ENCODE measurements around the gene RTKN. TPM values are rescaled to one million over a fixed set of nuclear protein-coding genes. Genes with fewer than 3 reads are reported as not detected.

The RTKN gene
- total RNA-seq = 14.4 and 16.5 TPM in 2 replicates

GRCh38 chr2:74441690-74442482 lies at the start of gene RTKN:
TSS of gene RTKN (minus strand) at chr2:74441937. CDS start at chr2:74441816, 121 bp downstream.

GRCh38 chr2:74482801-74483674 lies 41.3 kb upstream of the RTKN start, which contains the start of the genes CCDC142 and TTC31:
TSS of gene CCDC142 (minus strand) at chr2:74482998. CDS start at chr2:74482837, 161 bp downstream.
TSS of gene TTC31 (plus strand) at chr2:74483081. CDS start at chr2:74483096, 15 bp downstream.

GRCh38 chr2:74472086-74472944 lies 30.6 kb upstream of the RTKN start, which contains the start of gene MRPL53:
TSS of gene MRPL53 (minus strand) at chr2:74472680. CDS start at chr2:74472660, 20 bp downstream.

GRCh38 chr2:74458132-74458937 lies 16.6 kb upstream of the RTKN start, which contains the start of gene WBP1:
TSS of gene WBP1 (plus strand) at chr2:74458438. CDS start at chr2:74458603, 165 bp downstream.

GRCh38 chr2:74454654-74455511 lies 13.1 kb upstream of the RTKN start, which contains the start of gene INO80B:
TSS of gene INO80B (plus strand) at chr2:74455087. CDS start at chr2:74455117, 30 bp downstream.

GRCh38 chr2:74421221-74421870 lies 20.4 kb downstream of the RTKN start, which contains the start of the genes C2orf81 and WDR54:
TSS of gene C2orf81 (minus strand) at chr2:74421619. CDS start at chr2:74421560, 59 bp downstream.
TSS of gene WDR54 (plus strand) at chr2:74421730. CDS start at chr2:74422154, 424 bp downstream.

GRCh38 chr2:74379851-74380789 lies 61.6 kb downstream of the RTKN start, which contains the start of gene DCTN1:
TSS of gene DCTN1 (minus strand) at chr2:74380311. CDS start at chr2:74380037, 274 bp downstream.

Other genes starting within 250 kb of the RTKN start
- 117 and 136 TPM in 2 replicates for gene MTHFD2, start 243.3 kb downstream of the RTKN start, total RNA-seq
- 2.2 and 2.7 TPM in 2 replicates for gene SLC4A5, start 98.5 kb downstream of the RTKN start, total RNA-seq
- gene DCTN1, start 61.6 kb downstream of the RTKN start, total RNA-seq = 141 and 144 TPM in 2 replicates
- 1.3 and 1.7 TPM in 2 replicates for gene C2orf81, start 20.3 kb downstream of the RTKN start, total RNA-seq
- gene WDR54, start 20.2 kb downstream of the RTKN start, total RNA-seq = 18.3 and 19.7 TPM in 2 replicates
- gene INO80B, start 13.2 kb upstream of the RTKN start, total RNA-seq = 12.2 and 12.3 TPM in 2 replicates
- 31.6 and 33.8 TPM in 2 replicates for gene WBP1, start 16.5 kb upstream of the RTKN start, total RNA-seq
- 28.9 and 30.8 TPM in 2 replicates for gene MOGS, start 23.4 kb upstream of the RTKN start, total RNA-seq
- 17.6 and 21.7 TPM in 2 replicates for gene MRPL53, start 30.7 kb upstream of the RTKN start, total RNA-seq
- gene CCDC142, start 41.1 kb upstream of the RTKN start, total RNA-seq = 15.0 and 20.8 TPM in 2 replicates
- 11.4 and 14.6 TPM in 2 replicates for gene TTC31, start 41.1 kb upstream of the RTKN start, total RNA-seq
- gene LBX2, start 57.7 kb upstream of the RTKN start, total RNA-seq = 2.2 and 3.3 TPM in 2 replicates
- 15.8 and 18.2 TPM in 2 replicates for gene PCGF1, start 65.8 kb upstream of the RTKN start, total RNA-seq
- gene TLX2, start 72.5 kb upstream of the RTKN start, total RNA-seq = 0.11 and 0.13 TPM in 2 replicates
- not detected in 2 replicates for gene DQX1, start 84.3 kb upstream of the RTKN start, total RNA-seq
- gene AUP1, start 87.8 kb upstream of the RTKN start, total RNA-seq = 60.6 and 64.5 TPM in 2 replicates
- 21.0 and 23.7 TPM in 2 replicates for gene HTRA2, start 88.0 kb upstream of the RTKN start, total RNA-seq
- gene LOXL3, start 112.0 kb upstream of the RTKN start, total RNA-seq = 162 and 188 TPM in 2 replicates
- 58.1 and 87.9 TPM in 2 replicates for gene DOK1, start 112.8 kb upstream of the RTKN start, total RNA-seq
- gene M1AP, start 206.4 kb upstream of the RTKN start, total RNA-seq = 0.26 and 0.43 TPM in 2 replicates
- gene SEMA4F, start 212.3 kb upstream of the RTKN start, total RNA-seq = 5.9 and 6.1 TPM in 2 replicates

Measured in articular chondrocyte of knee joint (primary cell).